ENCODE measurements around the gene DNM1. TPM values are rescaled to one million over a fixed set of nuclear protein-coding genes. Genes with fewer than 3 reads are reported as not detected.
A peak's percentile ranks its signal among the peaks of the same experiment; 100 is the strongest.

DNM1 gene
- total RNA-seq, 1 donor from 2014 or later = 84.0 TPM

DNA sequence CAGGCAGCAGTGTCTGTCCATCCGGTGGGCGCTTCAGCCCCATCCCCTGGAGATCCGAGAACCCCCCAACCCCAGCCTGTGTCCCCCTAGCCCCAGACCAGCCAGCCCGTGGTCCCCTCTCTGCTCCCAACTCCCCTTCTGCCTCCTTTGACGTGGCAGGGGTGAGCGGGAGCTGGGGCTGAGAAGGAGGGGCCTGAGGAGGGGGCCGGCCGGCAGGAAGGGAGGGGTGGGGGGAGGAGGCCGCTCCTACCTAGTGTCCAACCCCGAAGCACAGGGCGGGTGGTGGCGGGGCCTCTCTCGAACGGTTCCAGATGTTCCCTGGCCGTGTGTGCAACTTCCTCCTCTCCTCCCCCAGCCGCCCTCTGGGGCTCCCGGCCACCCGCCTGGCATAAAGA, 41.7 kb downstream of the DNM1 start:
- TF ChIP-seq, protein P1, sequence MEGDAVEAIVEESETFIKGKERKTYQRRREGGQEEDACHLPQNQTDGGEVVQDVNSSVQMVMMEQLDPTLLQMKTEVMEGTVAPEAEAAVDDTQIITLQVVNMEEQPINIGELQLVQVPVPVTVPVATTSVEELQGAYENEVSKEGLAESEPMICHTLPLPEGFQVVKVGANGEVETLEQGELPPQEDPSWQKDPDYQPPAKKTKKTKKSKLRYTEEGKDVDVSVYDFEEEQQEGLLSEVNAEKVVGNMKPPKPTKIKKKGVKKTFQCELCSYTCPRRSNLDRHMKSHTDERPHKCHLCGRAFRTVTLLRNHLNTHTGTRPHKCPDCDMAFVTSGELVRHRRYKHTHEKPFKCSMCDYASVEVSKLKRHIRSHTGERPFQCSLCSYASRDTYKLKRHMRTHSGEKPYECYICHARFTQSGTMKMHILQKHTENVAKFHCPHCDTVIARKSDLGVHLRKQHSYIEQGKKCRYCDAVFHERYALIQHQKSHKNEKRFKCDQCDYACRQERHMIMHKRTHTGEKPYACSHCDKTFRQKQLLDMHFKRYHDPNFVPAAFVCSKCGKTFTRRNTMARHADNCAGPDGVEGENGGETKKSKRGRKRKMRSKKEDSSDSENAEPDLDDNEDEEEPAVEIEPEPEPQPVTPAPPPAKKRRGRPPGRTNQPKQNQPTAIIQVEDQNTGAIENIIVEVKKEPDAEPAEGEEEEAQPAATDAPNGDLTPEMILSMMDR (conservative IDR thresholded peaks at IDR 0.05) = no peak
- Mint-ChIP-seq H3K4me3 (peak overlapping the region; percentile 54), H3K27ac (ENCODE audit: unreplicated experiment) (no peak overlapping the region), H3K27me3 (ENCODE audit: low read depth) (no peaks in the 10 kb centered on the region), H3K4me1 (peaks cover 50% of the 10 kb centered on the region), H3K36me3 (ENCODE audit: low read depth) (peaks cover 2% of the 10 kb centered on the region), H3K9me3 (no peaks in the 10 kb centered on the region)
- DNase-seq (ENCODE audit: low read depth, low spot score) = peak; percentile 63

DNA sequence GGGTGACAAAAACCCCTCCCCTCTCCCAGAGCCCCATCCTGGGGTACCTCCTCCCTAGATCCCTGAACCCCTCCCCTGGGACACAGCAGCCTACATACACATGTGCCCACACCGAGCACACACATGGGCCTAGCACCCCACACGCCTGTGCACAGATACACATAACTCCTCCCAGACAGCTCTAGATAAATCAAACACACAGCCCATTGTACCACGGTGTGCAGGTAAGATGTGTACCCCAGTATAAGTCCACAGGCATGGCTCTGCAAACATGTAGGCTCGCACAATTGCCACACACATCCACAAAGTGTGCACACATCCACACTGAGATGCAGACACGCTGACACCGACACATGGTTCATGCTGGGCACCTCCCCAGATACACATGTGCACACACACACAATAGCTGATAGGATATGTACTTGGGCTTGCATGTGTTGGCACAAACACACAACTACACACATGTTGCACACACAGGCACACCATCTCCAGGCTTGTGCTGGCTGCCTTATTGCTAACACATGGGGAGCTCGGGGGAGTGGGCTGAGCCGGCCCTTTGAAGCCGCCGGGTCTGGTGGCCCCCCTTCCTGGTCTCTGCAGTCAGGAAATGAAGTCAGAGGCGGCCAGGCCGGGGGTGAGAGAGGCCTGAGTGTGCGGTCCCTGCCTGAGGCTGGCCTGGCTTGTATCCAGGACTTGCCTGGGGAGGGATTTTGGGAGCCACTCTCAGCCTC, 42.4 kb downstream of the DNM1 start:
- peak overlapping the region; percentile 94 for H3K27ac Mint-ChIP-seq (ENCODE audit: unreplicated experiment)
- H3K4me3 Mint-ChIP-seq = peak overlapping the region; percentile 65

DNA sequence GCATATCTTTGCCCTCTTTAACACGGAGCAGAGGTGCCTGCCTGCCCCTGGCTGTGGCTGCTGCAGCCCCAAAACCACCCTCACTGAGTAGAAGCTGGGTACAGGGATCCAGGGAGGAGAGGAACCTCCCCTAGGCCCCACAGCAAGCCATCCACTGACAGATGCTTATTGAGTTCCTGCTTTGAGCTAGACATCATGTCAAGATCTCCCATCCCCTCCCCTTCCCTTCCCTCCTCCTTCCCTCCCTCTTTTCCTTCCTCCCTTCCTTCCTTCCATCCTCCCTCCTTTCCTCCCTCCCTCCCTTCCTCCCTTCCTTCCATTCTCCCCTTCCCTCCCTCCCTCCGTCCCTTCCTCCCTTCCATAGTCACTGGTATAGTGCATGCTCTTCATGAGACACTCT, 43.3 kb downstream of the DNM1 start:
- Mint-ChIP-seq H3K9me3 (no peaks in the 10 kb centered on the region), H3K4me3 (peak overlapping the region; percentile 23), H3K27me3 (ENCODE audit: low read depth) (peaks cover 2% of the 10 kb centered on the region), H3K27ac (ENCODE audit: unreplicated experiment) (peak overlapping the region; percentile 94), H3K4me1 (peaks cover 54% of the 10 kb centered on the region), H3K36me3 (ENCODE audit: low read depth) (peaks cover 2% of the 10 kb centered on the region)
- TF ChIP-seq, protein P1 (conservative IDR thresholded peaks at IDR 0.05) = no peak
- no peak for DNase-seq (ENCODE audit: low read depth, low spot score)

More for the DNA sequence above, 42.4 kb downstream of the DNM1 start:
- peak; percentile 51 for DNase-seq (ENCODE audit: low read depth, low spot score)
- no peaks in the 10 kb centered on the region for H3K9me3 Mint-ChIP-seq
- no peaks in the 10 kb centered on the region for H3K27me3 Mint-ChIP-seq (ENCODE audit: low read depth)
- TF ChIP-seq, protein P1 (conservative IDR thresholded peaks at IDR 0.05) = no peak
- peaks cover 2% of the 10 kb centered on the region for H3K36me3 Mint-ChIP-seq (ENCODE audit: low read depth)
- peaks cover 52% of the 10 kb centered on the region for H3K4me1 Mint-ChIP-seq

DNA sequence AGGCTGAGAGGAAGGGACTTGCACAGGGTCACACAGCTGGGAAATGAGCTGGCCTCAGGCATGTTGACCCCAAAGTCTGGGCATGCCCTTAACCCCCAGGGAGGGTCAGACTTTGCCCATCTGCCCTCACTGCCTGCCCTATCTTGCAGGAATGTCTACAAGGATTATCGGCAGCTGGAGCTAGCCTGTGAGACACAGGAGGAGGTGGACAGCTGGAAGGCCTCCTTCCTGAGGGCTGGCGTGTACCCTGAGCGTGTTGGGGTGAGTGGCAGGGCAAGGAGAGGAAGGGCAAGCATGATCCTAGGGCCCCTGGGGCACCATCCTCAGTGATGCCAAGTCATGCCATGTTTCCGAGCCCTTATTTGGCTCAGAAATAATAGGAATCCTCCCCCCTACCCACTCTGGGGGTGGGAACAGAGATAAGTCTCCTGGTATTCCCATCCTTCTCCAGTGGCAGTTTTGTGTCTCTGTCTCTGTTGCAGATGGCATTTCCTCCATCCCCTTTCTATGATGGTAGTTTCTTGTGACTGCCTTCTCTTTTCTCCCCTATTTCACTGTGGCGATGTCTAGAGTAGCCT, 44.1 kb downstream of the DNM1 start:
- TF ChIP-seq, protein P1 (conservative IDR thresholded peaks at IDR 0.05) = no peak
- Mint-ChIP-seq H3K9me3 (no peaks in the 10 kb centered on the region), H3K4me3 (peak overlapping the region; percentile 70), H3K36me3 (ENCODE audit: low read depth) (peaks cover 2% of the 10 kb centered on the region), H3K4me1 (peaks cover 54% of the 10 kb centered on the region), H3K27me3 (ENCODE audit: low read depth) (peaks cover 2% of the 10 kb centered on the region), H3K27ac (ENCODE audit: unreplicated experiment) (peak overlapping the region; percentile 94)
- no peak for DNase-seq (ENCODE audit: low read depth, low spot score)

DNA sequence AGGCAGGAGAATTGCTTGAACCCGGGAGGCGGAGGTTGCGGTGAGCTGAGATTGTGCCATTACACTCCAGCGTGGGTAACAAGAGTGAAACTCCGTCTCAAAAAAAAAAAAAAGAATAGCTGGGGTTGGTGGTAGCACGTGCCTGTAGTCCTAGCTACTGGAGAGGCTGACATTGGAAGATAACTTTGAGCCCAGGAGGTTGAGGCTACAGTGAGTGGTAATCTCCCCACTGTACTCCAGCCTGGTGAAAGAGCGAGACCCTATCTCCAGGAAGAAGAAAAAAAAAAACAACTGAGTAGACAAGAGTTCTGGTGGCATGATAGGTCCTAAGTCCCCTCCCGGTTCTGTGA, 46.4 kb downstream of the DNM1 start:
- TF ChIP-seq, protein P1 (conservative IDR thresholded peaks at IDR 0.05) = no peak
- Mint-ChIP-seq H3K27ac (ENCODE audit: unreplicated experiment) (no peak overlapping the region), H3K36me3 (ENCODE audit: low read depth) (peaks cover 2% of the 10 kb centered on the region), H3K27me3 (ENCODE audit: low read depth) (peaks cover 2% of the 10 kb centered on the region), H3K4me1 (peaks cover 45% of the 10 kb centered on the region), H3K9me3 (no peaks in the 10 kb centered on the region), H3K4me3 (peak overlapping the region; percentile 54)
- no peak for DNase-seq (ENCODE audit: low read depth, low spot score)

Data from neural crest cell (in vitro differentiated cells).